Subcutaneous adipose tissue (tissue), 4 donors: ENCODE measurements around the gene LRMDA. TPM values are rescaled to one million over a fixed set of nuclear protein-coding genes. Genes with fewer than 3 reads are reported as not detected.

Experiments used
- CTCF ChIP-seq: fragments of 450-650 bp; IDR thresholded peaks from one replicate; pipeline ENCODE4 v1.5.1; 2016; ENCODE audit warnings: low read depth, mild to moderate bottlenecking, control low read depth, antibody characterized with exemption, moderate library complexity
- total RNA-seq, 4 donors: library from RNA; depleted of rRNA; stranded (reverse); fragments of >200 nt; gene quantifications; one replicate each; pipeline ENCODE4 v1.1.0, GENCODE V29; 2016

Gene LRMDA
- total RNA-seq, 4 donors from 2014 or later: 17.4 to 92.1 (median 22.8) TPM

GRCh38 chr10:75754096-75754831 lies 322.8 kb downstream of the LRMDA start:
- TF ChIP-seq CTCF: no peak

- no peak for TF ChIP-seq CTCF
These were observed 324.1 kb downstream of the LRMDA start for GRCh38 chr10:75755528-75755927.

- TF ChIP-seq CTCF: no peak
These were observed 329.9 kb downstream of the LRMDA start for GRCh38 chr10:75761289-75761688.

GRCh38 chr10:75762431-75762802 lies 331.0 kb downstream of the LRMDA start:
- TF ChIP-seq CTCF: no peak

GRCh38 chr10:75763652-75764051 lies 332.2 kb downstream of the LRMDA start:
- TF ChIP-seq CTCF: no peak

GRCh38 chr10:75764974-75765788 lies 333.8 kb downstream of the LRMDA start:
- no peak for TF ChIP-seq CTCF

GRCh38 chr10:75765789-75766096 lies 334.3 kb downstream of the LRMDA start:
- TF ChIP-seq CTCF: no peak
